NCI-H524 (cell line): ENCODE data around the gene RNF121.

Experiments
- DNase-seq, 2 experiments: peaks; one replicate each; lab custom pipeline; 2025; lab: John Stamatoyannopoulos, UW

RNF121 gene

DNA sequence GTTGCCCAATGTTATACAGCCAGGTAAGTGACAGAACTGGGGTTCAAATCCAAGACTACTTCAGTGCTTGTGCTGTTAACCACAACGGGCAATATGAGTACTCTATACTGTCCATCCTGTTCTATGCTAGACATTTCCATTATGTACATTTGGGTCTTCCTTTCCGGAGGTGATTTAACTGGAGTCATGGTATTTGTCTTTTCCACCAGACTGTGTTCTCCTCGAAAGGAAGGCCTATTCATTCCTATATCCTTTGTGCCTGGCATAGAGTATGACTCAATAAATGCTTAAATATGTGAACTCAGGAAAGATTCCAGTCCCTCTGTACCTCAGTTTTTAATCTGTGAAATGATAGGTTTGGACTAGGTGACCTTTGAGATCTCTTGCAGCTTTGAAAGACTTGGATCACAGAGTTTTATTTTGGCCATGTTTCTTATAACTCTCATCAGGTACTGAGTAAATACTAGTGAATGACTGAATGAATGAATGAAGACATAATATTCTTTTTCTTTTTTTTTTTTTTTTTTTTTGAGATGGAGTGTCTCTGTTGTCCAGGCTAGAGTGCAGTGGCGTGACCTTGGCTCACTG is 6.6 kb downstream of the RNF121 start:
- DNase-seq = no peak

DNA sequence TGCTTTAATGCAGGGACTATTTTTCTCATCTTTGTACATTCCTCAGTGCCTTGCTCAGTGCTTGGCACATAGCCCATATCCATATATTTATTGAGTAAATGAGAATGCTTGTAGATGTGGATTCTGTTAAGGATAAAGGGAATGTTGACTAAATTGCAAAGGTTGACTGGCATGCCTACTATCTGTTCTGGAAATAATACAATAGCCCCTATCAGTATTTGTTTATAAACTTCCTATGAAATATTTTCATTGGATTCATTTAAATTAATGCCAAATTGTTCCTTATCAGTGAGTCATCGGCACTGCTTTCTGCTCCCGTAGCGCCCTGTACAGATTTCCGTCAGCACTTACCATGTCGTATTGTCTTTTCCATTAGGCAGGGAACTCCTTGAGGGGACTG is 8.0 kb downstream of the RNF121 start:
- no peak for DNase-seq

DNA sequence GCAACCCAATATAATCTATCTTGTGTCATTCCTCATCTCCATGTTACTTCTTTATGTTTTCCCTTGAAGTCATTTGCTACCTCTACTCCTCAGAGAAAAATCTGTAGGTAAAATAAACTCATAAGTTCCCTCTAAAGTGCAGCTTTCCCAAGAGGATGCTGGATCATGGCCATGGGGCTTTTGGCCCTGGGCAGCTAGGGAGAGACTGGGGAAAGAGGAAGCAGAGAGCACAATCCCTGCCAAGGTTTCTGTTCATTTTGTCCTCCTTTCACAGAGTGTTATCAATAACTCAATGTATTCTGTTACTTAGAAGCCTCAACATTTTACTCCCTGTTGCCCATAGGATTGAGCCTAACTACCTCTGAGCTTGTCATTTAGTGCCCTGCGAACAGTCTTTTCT is 9.0 kb downstream of the RNF121 start:
- DNase-seq = no peak

DNA sequence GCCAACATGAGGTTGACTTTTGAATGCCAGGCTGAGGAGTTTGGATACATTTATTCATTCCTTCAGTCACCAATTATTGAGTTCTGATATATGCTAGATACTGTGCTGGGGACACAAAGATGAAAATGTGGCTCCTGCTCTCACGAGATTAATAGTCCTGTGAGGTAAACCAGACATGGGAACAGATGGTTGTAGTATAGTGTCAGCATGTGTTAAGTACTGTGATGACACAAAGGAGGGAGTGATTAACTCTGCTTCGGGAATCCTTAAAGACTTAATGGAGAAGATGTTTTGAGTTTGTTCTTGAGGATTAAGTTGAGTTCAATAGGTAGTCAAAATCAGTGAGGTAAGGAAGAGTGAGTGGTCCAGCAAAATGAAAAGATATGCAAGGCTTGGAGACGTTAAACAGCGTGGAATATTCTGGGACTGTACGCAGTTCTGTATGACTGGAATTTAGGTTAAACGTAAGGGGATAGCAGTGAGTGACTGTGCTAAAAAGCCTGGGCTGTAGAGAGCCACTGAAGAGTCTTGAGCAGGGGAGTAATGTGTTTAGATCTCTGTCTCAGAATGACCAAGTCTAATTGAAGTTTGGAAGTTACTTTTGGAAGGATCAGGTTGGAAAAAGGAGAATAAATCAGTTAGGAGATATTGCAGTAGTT is 11.8 kb downstream of the RNF121 start:
- DNase-seq = peak; percentile 81 to 91

DNA sequence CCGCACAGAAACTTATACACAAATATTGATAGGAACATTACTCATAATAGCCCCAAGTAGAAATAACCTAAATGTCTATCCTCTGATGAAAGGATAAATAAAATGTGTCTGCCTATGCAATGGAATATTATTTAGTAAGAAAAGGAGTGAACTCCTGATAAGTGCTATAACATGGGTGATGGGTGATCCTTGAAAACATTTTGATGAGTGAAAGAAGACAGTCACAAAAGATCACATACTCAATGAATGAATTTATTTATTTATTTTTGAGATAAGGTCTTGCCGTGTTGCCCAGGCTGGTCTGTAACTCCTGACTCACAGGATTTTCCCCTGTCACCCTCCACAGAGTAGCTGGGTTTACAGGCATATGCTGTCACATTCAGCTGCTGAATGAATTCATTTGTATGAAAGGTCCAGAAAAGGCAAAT is 17.3 kb downstream of the RNF121 start:
- no peak for DNase-seq

DNA sequence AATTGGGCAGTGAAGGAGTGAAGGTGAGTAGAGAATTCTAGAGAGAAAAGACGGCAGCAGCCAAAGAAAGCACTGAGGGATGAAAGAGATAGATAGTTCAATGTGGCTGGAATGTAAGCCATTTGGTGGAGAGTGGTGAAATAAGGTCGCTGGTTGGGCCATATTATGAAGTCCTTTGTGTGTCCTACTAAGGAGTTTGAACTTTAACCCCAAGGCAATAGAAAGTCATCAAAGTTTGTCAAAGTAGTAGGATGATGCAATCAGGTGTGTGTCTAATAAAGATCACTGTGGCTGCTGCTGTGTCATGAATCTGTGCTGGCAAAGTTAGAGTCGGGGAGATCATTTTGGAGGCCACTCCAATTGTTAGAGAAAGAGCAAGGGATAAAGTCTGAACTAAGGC is 18.7 kb downstream of the RNF121 start:
- no peak for DNase-seq

DNA sequence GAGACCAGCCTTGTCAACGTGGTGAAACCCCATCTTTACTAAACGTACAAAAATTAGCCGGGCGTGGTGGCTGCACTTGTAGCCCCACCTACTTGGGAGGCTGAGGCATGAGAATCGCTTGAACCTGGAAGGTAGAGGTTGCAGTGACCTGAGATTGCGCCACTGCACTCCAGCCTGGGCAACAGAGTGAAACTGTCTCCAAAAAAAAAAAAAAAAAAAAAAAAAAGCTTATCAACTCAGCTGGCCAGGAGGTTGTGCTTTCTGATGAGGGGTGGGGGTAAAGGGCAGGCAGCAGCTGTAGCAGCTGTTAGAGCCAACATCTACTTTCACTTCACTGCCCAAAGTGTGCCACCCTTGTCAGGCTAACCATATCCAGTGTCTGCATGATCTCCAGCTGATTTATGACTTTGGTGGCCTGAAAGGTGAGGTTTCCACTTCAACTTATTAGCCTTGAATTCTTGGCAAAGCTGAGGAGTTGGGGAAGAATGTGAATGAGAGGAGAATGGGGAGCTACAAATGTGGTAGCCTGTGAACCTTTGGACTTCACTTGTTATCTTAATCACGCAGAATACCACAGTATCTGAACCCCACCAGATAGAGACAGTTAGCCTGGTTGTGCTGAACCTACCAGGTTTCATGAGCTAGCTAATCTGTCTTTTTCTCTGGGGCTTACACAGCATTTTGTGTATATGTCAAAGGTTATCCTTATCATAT is 19.6 kb downstream of the RNF121 start:
- DNase-seq = no peak

DNA sequence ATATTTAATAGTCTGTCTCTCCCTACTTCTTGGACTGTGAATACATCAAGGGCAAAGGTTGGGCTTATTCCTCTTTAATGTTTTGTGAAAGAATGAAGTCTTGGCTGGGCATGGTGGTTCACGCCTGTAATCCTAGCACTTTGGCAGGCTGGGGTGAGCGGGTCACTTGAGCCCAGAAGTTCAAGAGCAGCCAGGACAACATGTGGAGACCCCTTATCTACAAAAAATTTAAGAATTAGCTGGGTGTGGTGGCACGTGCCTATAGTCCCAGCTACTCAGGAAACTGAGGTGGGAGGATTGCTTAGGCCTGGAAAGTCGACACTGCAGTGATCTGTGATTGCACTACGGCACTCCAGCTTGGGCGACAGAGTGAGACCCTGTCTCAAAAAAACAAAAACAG is 20.2 kb downstream of the RNF121 start:
- no peak for DNase-seq

DNA sequence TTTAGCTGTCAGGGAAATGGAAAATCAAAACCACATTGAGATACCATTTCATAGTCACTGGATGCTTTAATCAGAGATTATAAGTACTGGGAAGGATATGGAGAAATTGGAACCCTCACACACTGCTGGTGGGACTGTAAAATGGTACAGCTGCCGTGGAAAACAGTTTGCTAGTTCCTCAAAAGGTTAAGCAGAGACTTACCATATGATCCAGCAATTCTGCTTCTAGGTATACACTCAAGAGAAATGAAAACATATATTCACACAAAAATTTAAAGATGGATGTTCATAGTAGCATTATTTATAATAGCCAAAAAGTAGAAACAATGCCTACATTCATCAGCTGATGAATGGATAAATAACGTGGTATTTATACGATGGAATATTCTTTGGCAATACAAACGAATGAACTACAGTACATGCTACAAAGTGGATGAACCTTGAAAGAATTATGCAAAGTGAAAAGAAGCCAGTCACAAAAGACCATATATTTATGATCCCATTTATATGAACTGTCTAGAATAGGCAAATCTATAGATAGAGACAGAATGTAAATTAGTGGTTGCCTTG is 23.0 kb downstream of the RNF121 start:
- no peak for DNase-seq

DNA sequence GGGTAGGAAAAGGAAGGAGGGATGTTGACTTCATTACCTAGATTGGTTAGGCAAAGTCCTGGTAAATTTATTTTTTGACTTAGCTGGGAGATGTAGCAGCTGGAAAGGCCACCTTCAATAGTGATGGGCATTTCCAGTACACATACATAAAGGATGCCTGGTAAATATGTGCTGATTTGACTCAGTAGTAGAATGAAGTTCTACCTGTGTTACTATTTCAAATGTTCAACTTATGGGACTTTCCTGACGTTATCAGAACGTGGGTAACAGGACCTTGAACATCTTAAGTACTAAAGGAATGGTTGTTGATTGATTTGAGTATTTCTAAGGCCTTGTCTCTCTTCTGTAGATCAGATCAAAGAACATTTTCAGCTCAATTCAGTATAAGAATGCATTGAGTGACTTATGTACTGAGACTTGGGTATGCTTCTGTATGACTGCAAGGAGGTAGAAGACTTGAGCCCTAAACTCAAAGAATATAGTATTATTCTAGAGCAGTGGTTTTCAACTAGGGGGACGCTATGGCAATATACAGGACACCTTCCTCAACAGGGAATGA is 27.1 kb downstream of the RNF121 start:
- no peak for DNase-seq

DNA sequence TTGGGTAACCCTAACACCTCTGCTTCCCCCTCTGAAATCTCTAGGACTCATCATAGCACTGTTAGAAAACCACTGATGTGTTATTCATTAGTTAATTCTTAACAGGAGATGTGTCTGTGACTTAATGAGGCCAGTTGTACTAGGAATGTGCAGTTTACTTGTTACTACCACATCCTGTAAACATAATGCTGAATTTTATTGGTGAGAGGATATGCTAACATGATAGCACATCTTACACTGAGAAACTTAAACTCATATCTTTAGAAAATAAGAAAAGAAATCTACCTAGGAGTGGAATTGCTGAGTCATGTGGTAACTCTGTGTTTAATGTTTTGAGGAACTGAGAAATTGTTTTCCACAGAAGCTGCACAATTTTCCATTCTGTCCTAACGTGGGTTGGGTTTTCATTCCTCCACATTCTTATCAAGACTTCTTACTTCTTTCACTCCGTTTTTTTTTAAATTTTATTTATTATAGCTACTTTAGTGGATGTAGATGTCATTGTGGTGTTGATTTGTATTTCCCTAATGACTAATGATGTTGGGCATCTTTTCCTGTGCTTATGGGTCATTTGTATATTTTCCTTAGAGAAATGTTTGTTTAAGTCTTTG is 33.7 kb downstream of the RNF121 start:
- no peak for DNase-seq

DNA sequence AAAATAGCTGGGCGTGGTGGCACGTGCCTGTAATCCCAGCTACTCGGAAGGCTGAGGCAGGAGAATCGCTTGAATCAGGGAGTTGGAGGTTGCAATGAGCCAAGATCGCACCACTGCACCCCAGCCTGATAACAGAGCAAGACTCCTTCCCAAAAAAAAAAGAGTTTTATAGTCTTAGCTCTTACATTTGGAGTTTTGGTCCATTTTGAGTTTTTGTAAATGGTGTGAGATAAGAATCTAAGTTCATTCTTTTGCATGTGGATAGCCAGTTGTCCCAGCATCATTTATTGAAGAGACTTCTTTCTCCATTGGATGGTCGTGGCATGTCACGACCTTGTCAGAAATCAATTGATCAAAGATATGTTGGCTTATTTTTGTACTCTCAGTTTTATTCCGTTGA is 34.6 kb downstream of the RNF121 start:
- DNase-seq = no peak

DNA sequence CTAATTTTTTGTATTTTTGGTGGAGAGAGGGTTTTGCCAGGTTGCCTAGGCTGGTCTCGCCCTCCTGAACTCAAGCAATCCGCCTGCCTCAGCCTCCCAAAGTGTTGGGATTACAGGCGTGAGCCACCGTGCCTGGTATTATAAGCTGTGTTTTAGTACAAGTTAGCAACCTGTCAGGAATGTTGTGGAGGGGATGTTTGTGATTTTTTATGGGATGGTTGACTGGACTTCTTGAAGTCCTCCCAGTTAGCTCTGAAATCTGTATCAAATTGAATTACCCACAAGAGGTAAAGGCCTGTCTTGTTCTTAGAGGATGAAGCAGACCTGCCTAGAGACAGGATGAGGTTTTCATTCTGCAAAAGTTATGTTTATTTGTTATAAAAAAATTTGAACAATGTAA is 35.8 kb downstream of the RNF121 start:
- no peak for DNase-seq

DNA sequence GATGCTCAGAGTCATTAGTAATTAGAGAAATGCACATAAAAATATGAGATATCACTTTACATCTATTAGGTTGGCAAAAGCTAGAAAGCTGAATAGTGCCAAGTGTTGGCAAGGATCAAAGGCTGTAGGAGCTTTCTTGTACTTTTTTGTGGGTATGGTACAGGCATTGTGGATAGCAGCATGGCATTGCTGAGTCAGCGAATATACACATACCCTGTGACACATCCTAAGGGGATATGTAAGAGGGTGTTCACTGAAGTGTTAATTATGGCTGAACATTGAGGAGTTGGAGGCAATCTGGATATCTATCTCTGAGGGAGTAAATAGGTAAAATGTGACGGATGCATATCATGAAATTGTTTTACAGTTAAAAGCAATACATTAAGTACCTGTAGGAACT is 42.8 kb downstream of the RNF121 start:
- DNase-seq = no peak

DNA sequence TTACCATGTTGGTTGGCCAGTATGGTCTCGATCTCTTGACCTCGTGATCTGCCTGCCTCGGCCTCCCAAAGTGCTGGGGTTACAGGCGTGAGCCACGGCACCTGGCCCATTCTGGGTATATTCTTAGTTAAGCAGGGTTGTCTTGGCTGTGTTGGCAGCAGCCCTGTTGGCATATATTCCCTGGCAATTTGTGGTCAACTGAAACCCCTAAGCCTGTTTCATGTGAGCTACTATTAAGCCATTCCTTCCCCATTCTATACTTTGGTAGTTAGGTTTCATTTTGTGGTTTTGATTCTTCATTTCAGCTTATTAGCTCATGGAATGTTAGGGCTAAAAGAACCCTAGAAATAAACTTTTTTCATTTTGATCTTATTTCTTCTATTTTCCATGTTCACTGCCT is 47.7 kb downstream of the RNF121 start:
- no peak for DNase-seq

DNA sequence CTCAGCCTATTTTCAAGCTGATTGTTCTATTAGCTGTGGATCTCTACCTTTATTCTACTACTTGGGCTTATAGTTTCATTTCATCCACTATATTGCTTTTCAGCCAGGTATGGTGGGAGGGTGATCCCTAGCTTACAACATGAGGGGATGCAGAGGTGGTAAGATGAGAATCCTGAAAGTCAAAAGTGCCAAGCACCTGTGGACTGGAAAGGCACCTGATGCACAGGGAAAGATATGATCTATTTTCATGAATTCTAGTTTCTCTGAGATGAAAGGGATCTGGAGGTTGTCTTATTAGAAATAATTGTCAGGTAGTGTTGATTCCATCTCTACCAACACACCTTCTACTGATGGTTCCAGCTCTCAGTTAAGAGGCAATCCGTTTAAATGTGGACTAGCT is 48.2 kb downstream of the RNF121 start:
- no peak for DNase-seq

DNA sequence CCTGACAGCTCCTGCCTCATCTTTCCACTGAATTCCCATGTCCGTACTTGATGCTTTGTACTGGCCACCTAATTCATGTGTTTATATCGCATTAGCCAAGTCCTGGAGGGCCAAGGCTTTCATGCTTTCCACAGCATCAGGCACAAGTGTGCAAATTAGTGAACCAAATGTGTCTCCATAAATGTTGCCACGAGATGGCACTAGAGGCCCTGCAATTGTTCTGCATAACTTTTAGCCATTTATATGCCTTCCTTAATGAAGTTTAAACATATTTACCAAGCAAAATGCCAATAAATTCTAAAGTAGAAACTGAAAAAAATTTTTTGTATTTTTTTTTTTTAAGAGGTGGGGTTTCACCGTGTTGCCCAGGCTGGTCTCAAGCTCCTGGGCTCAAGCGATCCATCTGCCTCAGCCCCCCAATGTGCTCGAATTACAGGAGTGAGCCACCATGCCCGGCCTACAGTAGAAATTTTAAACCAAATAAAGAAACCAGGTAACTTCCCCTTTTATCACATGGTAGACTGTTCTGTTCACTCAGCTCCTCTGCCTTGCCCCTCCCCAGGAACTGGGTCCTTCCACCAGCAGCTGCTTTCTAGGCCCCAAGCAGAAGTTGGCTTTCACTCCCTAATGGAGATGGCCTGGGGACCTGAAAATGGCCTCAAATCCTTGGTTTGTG is 49.0 kb downstream of the RNF121 start:
- peak in 1 of 2 experiments; percentile 46 for DNase-seq

DNA sequence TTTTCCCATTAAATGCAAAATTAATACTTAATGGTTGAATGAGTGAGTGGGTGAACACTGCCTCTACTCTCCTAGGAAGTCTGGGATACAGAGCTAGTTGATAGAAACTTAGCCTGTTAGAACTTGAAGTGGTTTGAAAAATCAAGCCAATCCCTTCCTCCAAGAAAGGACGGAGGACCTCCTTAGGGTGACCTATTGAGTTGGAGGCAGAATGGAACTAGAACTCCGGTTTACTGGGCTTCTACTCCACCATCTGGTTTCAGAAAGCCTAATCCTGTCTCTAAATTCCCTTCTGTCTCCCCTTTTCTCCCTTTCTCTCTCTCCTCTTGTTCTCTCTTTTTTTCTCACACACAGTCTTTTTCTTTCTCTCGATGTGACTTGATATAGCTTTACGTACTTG is 50.2 kb downstream of the RNF121 start:
- no peak for DNase-seq

DNA sequence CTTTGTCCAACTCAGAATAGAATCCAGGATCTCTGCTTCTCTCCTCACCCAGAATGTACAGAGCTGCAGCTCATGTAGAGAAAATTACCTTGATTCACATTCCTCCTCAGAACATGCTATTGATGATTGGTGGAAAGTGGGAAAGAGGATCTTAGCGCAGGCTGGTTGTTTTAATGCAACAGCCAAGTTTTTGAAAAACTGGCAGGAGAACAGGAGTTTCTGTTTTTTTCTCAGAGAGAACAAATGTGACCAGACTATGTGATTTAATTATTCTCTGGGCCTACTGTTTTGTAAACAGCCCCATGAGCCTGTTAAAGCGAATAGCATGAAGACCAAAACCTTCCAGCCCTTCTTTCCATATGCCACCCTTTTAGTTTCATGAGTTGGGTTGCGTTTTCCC is 50.8 kb downstream of the RNF121 start:
- no peak for DNase-seq

DNA sequence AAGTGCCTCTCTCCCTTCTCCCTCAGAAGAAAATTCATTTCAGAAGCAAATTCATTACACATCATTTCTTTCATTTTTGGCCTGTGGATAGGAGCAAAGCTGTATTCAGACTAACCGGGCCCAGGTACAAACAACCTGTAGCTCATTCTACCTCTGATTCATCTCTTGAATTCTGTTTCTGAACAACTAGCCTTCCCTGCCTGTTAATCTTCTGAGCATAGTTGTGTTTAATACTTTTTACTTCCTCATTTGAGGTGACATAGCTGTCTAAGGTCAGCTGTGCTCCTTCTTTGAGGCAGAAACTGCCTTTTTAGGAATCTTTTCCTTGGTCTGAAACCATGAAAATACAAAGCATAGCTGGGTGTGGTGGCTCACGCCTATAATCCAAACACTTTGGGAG is 57.3 kb downstream of the RNF121 start:
- DNase-seq = no peak

DNA sequence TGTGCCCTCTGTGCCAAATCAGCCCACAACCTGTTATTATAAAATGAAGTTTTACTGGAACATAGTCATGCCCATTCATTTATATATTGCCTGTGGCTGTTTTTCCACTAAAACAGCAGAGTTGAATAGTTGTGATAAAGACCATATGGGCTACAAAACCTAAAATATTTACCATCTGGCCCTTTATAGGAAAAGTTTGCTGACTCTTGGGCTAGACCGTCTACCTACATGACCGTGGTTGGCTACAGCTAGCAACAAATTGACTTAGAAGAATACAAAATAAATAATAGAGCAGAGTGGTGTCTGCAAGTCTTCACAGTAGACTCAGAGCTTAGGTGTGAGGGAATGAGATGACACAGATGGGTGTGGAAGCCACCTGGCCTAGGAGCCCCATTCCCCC is 58.7 kb downstream of the RNF121 start:
- DNase-seq = no peak

DNA sequence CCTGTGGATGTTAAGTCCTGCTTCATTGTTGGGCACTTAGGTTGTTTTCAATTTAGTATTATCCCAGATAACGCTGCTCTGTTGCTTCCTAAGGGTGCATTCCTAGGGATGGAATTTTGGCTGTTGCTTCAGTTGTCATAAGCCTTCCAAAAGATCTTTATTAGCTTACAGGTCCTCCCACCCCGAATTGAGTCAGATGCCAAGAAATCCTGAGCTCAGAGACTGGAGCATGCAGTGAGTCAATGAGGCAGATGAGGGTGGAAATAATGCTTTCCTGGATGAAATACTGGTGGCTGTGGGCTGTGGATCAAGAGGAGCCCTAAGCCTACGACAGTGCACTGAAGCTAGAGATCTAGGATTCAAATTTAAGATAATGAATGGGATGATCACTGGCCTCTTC is 59.2 kb downstream of the RNF121 start:
- no peak for DNase-seq
